WERI-Rb-1 (cell line): ENCODE data around the gene NTN1.

Experiments used
- DNase-seq: peaks from one replicate; pipeline ENCODE4 v3.0.0-alpha.2; 2020
- H3K27ac ChIP-seq: fragments of 250-450 bp; sonication (Bioruptor Pico); 2 replicates; pipeline ENCODE4 v1.5.1; 2020; ENCODE audit warnings: mild to moderate bottlenecking, moderate library complexity
- H3K27me3 ChIP-seq: fragments of 250-450 bp; sonication (Bioruptor Pico); 2 replicates; pipeline ENCODE4 v1.5.1; 2021; ENCODE audit warnings: mild to moderate bottlenecking, low read depth, moderate library complexity; ENCODE audit not compliant: insufficient read depth, severe bottlenecking
- H3K36me3 ChIP-seq: fragments of 250-450 bp; sonication (Bioruptor Pico); 2 replicates; pipeline ENCODE4 v1.5.1; 2020; ENCODE audit warnings: mild to moderate bottlenecking, moderate library complexity
- H3K4me3 ChIP-seq: 2 replicates; pipeline ENCODE4 v1.5.1; 2011; ENCODE audit warnings: low read depth, mild to moderate bottlenecking, control low read depth, low read length
- H3K9me3 ChIP-seq: fragments of 250-450 bp; sonication (Bioruptor Pico); 2 replicates; pipeline ENCODE4 v1.5.1; 2021; ENCODE audit warnings: mild to moderate bottlenecking, moderate library complexity; ENCODE audit not compliant: severe bottlenecking
- CTCF ChIP-seq: IDR thresholded peaks from 2 replicates; pipeline ENCODE4 v1.5.1; 2011; ENCODE audit warnings: low read depth, mild to moderate bottlenecking, control low read depth, inconsistent platforms, low read length

Gene NTN1

GRCh38 chr17:9187828-9188227 lies 166.5 kb downstream of the NTN1 start:
- H3K9me3 ChIP-seq: no peaks in the 10 kb centered on the region
- TF ChIP-seq CTCF: no peak
- H3K36me3 ChIP-seq: no peaks in the 10 kb centered on the region
- no peaks in the 10 kb centered on the region for H3K27me3 ChIP-seq
- no peak overlapping the region for H3K4me3 ChIP-seq
- H3K27ac ChIP-seq: no peak overlapping the region
- DNase-seq: no peak

GRCh38 chr17:9188367-9188766 lies 167.1 kb downstream of the NTN1 start:
- no peaks in the 10 kb centered on the region for H3K9me3 ChIP-seq
- no peaks in the 10 kb centered on the region for H3K27me3 ChIP-seq
- no peak for DNase-seq
- TF ChIP-seq CTCF: no peak
- H3K36me3 ChIP-seq: no peaks in the 10 kb centered on the region
- no peak overlapping the region for H3K4me3 ChIP-seq
- H3K27ac ChIP-seq: no peak overlapping the region

GRCh38 chr17:9189870-9190269 lies 168.6 kb downstream of the NTN1 start:
- Histone ChIP-seq H3K27ac (no peak overlapping the region), H3K9me3 (no peaks in the 10 kb centered on the region), H3K4me3 (no peak overlapping the region), H3K27me3 (no peaks in the 10 kb centered on the region), H3K36me3 (no peaks in the 10 kb centered on the region)
- DNase-seq: no peak
- no peak for TF ChIP-seq CTCF

DNA sequence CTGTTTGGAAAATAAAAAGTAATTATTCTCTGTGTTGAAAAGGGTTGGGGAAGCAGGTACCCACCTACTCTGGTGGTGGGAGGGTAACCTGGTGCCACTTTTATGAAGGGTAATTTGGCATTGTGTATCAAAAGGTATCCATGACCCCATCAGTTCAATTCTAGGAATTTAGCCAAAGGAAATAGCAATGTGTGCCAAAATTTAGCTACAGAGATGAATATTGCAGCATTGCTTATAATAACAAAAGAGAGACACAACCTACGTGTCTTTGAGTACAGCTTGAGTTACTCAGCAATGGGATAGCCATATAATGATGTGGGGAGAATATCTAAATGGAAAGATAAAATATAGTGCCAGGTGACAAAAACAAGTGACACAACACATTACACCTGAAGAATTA lies 170.7 kb downstream of the NTN1 start:
- DNase-seq: no peak
- TF ChIP-seq CTCF: no peak
- H3K27ac ChIP-seq: no peak overlapping the region
- no peak overlapping the region for H3K4me3 ChIP-seq
- H3K27me3 ChIP-seq: no peaks in the 10 kb centered on the region
- H3K36me3 ChIP-seq: no peaks in the 10 kb centered on the region; the same call in 1 of the 2 replicates
- no peaks in the 10 kb centered on the region for H3K9me3 ChIP-seq

DNA sequence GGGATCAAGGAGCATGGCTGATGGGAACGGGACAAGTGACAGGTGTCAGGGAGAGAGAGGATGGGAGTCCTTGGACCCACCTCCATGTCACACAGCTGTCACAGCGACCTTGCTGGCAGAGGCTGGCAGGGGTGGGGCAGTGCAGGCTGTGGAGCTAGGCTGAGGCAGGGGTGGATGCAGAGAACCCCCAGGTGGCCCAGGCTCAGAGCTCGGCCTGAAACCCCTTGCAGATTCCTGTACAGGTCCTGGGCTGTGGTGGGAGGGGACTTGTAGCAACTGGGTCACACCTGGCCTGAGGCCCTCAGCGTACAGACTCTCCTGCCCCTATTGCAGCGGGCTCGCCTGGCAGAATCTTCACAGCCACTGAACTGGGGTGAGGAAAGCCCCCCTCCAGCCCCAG lies 174.1 kb downstream of the NTN1 start:
- no peaks in the 10 kb centered on the region for H3K27me3 ChIP-seq
- peak; percentile 41 for DNase-seq
- no peak for TF ChIP-seq CTCF
- no peaks in the 10 kb centered on the region; the same call in 1 of the 2 replicates for H3K36me3 ChIP-seq
- no peaks in the 10 kb centered on the region for H3K9me3 ChIP-seq
- peak overlapping the region; percentile 83 for H3K27ac ChIP-seq
- H3K4me3 ChIP-seq: no peak overlapping the region

DNA sequence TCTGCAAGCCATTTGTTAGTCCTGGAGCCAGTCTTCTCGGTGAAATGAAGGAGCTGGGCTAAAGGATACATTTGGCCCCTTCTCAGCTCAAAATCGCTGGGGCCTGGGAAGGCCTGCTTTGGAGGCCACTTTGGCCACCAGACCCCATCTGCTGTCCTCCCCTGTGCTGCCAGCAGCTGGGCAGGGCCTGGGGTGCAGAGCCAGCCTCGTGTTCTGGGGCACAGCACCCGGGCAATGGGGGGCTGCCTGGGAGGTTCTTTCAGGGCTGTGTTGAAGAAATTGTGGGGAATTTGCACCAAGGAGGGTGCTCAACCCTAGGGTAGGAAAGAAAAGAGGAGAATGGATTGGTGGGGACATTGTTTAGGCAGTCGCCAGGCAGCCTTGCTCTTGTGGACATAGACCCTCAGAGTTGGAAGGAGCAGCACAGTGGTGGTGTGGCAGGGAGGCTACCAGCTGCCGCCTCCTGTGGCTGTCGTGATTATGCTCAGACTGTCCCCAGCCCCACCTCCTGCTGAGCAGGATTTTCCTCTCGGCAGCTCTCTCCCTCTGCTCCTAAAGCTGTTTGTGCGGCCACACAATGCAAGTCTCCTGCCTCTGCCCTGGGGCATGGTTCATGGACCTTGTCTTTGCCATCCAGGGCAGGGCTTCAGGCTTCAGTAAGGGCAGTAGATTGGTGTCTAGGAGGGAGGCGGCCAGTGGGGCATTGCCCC lies 174.8 kb downstream of the NTN1 start:
- peak; percentile 40 for TF ChIP-seq CTCF
- Histone ChIP-seq H3K36me3 (no peaks in the 10 kb centered on the region; the same call in 1 of the 2 replicates), H3K27ac (peak overlapping the region; percentile 83), H3K27me3 (no peaks in the 10 kb centered on the region), H3K4me3 (peak overlapping the region; percentile 11; the same call in 1 of the 2 replicates), H3K9me3 (no peaks in the 10 kb centered on the region)
- DNase-seq: peak; percentile 88
